ENCODE measurements around the gene ABCA1.

DNA sequence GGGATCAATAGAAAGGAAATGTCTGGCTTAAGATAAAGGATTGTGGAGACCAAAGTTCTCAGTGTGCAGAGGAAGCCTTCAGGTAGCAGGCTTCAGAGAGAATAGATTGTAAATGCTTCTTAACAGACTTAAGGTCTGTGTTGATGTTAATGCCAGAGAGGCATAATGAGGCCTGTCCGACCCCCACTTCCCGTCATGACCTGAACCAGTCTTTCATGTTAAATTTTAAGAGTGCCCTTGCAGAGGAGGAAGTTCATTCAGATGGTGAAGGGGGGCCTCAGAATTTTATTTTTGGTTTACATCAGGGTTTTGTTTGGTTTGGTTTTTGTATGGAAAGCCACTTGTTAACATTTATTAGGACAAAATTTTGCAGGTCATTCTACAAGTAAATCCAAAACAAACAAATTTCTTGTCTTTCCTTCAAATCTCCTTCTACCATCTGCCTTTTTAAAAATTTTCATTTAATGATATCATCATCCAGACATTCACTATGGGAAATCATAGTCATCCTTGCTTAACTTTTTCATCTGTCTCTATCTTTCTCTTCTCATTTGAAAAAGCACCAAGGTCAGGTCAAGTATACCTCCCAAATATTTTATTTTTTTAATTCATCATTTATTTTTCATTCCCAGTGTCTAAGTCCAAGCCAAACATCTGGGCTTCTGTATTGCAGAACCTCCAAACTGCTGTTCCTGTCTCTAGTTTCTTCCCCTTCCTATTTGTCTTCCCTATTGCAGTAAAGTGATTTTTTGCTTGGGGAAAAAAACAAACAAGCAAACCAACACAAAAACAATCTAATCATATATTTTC is 6.9 kb upstream of the ABCA1 start:
- no peak for TF ChIP-seq CTCF (IDR thresholded peaks at IDR 0.05)
- no peak for TF ChIP-seq POLR2A (IDR thresholded peaks at IDR 0.05)
